ENCODE measurements around the gene CTSG.
"Not testable (repeated sequence)": the region's sequence is repeated elsewhere in the genome, so short reads cannot be mapped to it uniquely, and the experiment has no call there.

CTSG gene

GRCh38 chr14:24576771-24577170, 721 bp upstream of the CTSG start:
- no peak for DNase-seq (ENCODE audit: low read depth)
- TF ChIP-seq, protein P1, sequence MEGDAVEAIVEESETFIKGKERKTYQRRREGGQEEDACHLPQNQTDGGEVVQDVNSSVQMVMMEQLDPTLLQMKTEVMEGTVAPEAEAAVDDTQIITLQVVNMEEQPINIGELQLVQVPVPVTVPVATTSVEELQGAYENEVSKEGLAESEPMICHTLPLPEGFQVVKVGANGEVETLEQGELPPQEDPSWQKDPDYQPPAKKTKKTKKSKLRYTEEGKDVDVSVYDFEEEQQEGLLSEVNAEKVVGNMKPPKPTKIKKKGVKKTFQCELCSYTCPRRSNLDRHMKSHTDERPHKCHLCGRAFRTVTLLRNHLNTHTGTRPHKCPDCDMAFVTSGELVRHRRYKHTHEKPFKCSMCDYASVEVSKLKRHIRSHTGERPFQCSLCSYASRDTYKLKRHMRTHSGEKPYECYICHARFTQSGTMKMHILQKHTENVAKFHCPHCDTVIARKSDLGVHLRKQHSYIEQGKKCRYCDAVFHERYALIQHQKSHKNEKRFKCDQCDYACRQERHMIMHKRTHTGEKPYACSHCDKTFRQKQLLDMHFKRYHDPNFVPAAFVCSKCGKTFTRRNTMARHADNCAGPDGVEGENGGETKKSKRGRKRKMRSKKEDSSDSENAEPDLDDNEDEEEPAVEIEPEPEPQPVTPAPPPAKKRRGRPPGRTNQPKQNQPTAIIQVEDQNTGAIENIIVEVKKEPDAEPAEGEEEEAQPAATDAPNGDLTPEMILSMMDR (IDR thresholded peaks at IDR 0.05; ENCODE audit: control insufficient read depth, extremely low read depth, insufficient read depth): no peak
- no peak overlapping the region for H3K4me3 ChIP-seq (ENCODE audit: low read depth, low read length)

- H3K4me3 ChIP-seq (ENCODE audit: low read depth, low read length): no peak overlapping the region
- DNase-seq (ENCODE audit: low read depth): no peak
These were observed 1.8 kb downstream of the CTSG start for GRCh38 chr14:24574206-24574774.

GRCh38 chr14:24566318-24566717, 9.7 kb downstream of the CTSG start:
- DNase-seq (ENCODE audit: low read depth): no peak
- TF ChIP-seq, protein P1 (IDR thresholded peaks at IDR 0.05; ENCODE audit: control insufficient read depth, extremely low read depth, insufficient read depth): no peak
- no peak overlapping the region for H3K4me3 ChIP-seq (ENCODE audit: low read depth, low read length)

More at GRCh38 chr14:24574206-24574774, 1.8 kb downstream of the CTSG start:
- TF ChIP-seq, protein P1 (IDR thresholded peaks at IDR 0.05; ENCODE audit: control insufficient read depth, extremely low read depth, insufficient read depth): no peak

DNA sequence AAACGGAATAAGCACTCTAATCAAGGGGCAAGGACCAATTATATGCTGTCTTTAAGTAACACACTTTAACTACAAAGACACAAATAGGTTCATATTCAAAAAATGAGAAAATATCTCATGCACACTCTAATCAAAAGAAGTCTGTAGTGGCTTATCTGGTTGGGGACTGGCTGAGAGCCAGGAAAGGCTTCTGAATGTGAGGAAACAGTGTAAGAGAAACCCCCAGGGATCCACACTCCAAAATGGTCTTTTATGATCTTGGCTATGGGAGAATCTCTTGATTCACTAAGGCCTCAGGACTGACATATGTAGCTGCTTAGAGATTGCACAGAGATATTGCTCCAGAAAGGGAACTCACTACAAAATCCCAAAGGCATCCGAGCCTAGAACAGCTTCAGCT, 10.3 kb downstream of the CTSG start:
- TF ChIP-seq, protein P1 (IDR thresholded peaks at IDR 0.05; ENCODE audit: control insufficient read depth, extremely low read depth, insufficient read depth): no peak
- no peak overlapping the region for H3K4me3 ChIP-seq (ENCODE audit: low read depth, low read length)
- no peak for DNase-seq (ENCODE audit: low read depth)

- TF ChIP-seq, protein P1 (IDR thresholded peaks at IDR 0.05; ENCODE audit: control insufficient read depth, extremely low read depth, insufficient read depth): no peak
- H3K4me3 ChIP-seq (ENCODE audit: low read depth, low read length): no peak overlapping the region
- no peak for DNase-seq (ENCODE audit: low read depth)
These were observed 12.5 kb downstream of the CTSG start for GRCh38 chr14:24563505-24563904.

DNA sequence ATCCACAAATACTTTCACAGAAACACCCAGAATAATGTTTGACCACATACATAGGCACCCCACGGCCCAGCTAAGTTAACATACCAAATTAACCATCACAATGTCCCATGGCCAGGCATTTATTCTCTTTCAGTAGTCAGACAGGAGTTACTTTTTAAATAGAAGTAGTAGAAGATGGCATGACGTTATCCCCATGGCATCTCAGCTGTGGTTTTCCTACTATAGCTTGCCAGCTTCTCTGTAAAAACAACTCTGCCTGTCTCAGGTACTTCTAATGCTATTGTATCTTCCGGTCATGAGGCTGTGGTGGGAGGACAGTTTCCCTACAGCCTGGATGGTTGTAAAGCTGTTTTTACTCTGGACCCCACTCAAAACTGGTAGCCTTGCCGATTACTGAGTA, 19.3 kb downstream of the CTSG start:
- DNase-seq (ENCODE audit: low read depth): no peak
- TF ChIP-seq, protein P1 (IDR thresholded peaks at IDR 0.05; ENCODE audit: control insufficient read depth, extremely low read depth, insufficient read depth): no peak
- no peak overlapping the region for H3K4me3 ChIP-seq (ENCODE audit: low read depth, low read length)

- not testable (repeated sequence) for H3K4me3 ChIP-seq (ENCODE audit: low read depth, low read length); DNase-seq (ENCODE audit: low read depth)
These were observed 27.0 kb downstream of the CTSG start for GRCh38 chr14:24549064-24549463.
